ENCODE results near the gene UTP4.
A peak's percentile ranks its signal among the peaks of the same experiment; 100 is the strongest.
"Not testable (repeated sequence)": the region's sequence is repeated elsewhere in the genome, so short reads cannot be mapped to it uniquely, and the experiment has no call there.

UTP4 gene

GRCh38 chr16:69131839-69132423, 518 bp upstream of the UTP4 start:
- peak; percentile 68 for DNase-seq

- DNase-seq: no peak
Measured at GRCh38 chr16:69133373-69133954, 1.0 kb downstream of the UTP4 start.

- DNase-seq: no peak
Measured at GRCh38 chr16:69138608-69139007, 6.2 kb downstream of the UTP4 start.

- DNase-seq: not testable (repeated sequence)
Measured at GRCh38 chr16:69139464-69139863, 7.0 kb downstream of the UTP4 start.

- no peak for DNase-seq
Measured at GRCh38 chr16:69141014-69141413, 8.6 kb downstream of the UTP4 start.

GRCh38 chr16:69141936-69142335, 9.5 kb downstream of the UTP4 start:
- no peak for DNase-seq

GRCh38 chr16:69143116-69143515, 10.7 kb downstream of the UTP4 start:
- no peak for DNase-seq

- no peak for DNase-seq
Measured at GRCh38 chr16:69145658-69146057, 13.2 kb downstream of the UTP4 start.

GRCh38 chr16:69149621-69150020, 17.2 kb downstream of the UTP4 start:
- DNase-seq: not testable (repeated sequence)

GRCh38 chr16:69150146-69150865, 17.9 kb downstream of the UTP4 start:
- no peak for DNase-seq

GRCh38 chr16:69157196-69157595, 24.7 kb downstream of the UTP4 start:
- DNase-seq: no peak

GRCh38 chr16:69160192-69160591, 27.7 kb downstream of the UTP4 start:
- no peak for DNase-seq

GRCh38 chr16:69165584-69165983, 33.1 kb downstream of the UTP4 start:
- DNase-seq: no peak

GRCh38 chr16:69166221-69166833, 33.9 kb downstream of the UTP4 start:
- DNase-seq: no peak

GRCh38 chr16:69166946-69167930, 34.8 kb downstream of the UTP4 start:
- no peak for DNase-seq

GRCh38 chr16:69169051-69169450, 36.6 kb downstream of the UTP4 start:
- no peak for DNase-seq

- no peak for DNase-seq
Measured at GRCh38 chr16:69169607-69170352, 37.3 kb downstream of the UTP4 start.

GRCh38 chr16:69171325-69172084, 39.1 kb downstream of the UTP4 start:
- DNase-seq: no peak

GRCh38 chr16:69176033-69176800, 43.8 kb downstream of the UTP4 start:
- DNase-seq: no peak

GRCh38 chr16:69179328-69180010, 47.0 kb downstream of the UTP4 start:
- no peak for DNase-seq

All from NCI-H510A (cell line).